Stimulated activated CD8-positive, alpha-beta memory T cell treated with anti-CD3 and anti-CD28 coated beads, Interleukin-4, amount 100 ng/mL, for 1 hour (primary cell): ENCODE measurements around the gene OR7C1.
"Not testable (repeated sequence)": the region's sequence is repeated elsewhere in the genome, so short reads cannot be mapped to it uniquely, and the experiment has no call there.

Experiments
- DNase-seq, 2 donors: peaks; one replicate each; pipeline ENCODE4 v3.0.0-alpha.2; 2020; ENCODE audit warnings: low read depth in 2 of 2, low spot score in 1 of 2

OR7C1 gene

GRCh38 chr19:14768001-14768400 lies 67.0 kb downstream of the OR7C1 start:
- DNase-seq = no peak

- DNase-seq = no peak
These were observed 67.5 kb downstream of the OR7C1 start for GRCh38 chr19:14767466-14767971.

DNA sequence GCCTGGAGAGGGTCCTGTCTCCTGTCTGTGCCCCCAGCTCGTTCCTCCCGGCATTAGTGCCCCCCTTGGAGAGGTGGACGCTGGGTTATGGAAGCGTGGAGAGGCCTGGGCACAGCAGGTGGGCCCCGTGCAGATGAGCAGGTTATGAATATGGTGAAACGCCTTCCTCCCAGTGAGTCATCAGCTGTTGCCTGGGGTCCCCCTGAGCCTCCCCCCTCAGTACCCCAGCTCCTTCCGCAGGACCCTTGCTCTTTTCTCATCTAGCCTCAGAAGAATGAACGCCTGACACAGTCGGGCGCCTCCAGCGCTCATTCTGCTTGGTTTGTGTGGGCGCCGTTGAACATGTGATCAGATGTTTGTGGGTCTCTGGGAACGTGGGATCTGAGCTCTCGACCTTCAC lies 69.1 kb downstream of the OR7C1 start:
- not testable (repeated sequence) for DNase-seq

GRCh38 chr19:14765403-14765802 lies 69.6 kb downstream of the OR7C1 start:
- DNase-seq = not testable (repeated sequence)

GRCh38 chr19:14764401-14764800 lies 70.6 kb downstream of the OR7C1 start:
- DNase-seq = no peak

DNA sequence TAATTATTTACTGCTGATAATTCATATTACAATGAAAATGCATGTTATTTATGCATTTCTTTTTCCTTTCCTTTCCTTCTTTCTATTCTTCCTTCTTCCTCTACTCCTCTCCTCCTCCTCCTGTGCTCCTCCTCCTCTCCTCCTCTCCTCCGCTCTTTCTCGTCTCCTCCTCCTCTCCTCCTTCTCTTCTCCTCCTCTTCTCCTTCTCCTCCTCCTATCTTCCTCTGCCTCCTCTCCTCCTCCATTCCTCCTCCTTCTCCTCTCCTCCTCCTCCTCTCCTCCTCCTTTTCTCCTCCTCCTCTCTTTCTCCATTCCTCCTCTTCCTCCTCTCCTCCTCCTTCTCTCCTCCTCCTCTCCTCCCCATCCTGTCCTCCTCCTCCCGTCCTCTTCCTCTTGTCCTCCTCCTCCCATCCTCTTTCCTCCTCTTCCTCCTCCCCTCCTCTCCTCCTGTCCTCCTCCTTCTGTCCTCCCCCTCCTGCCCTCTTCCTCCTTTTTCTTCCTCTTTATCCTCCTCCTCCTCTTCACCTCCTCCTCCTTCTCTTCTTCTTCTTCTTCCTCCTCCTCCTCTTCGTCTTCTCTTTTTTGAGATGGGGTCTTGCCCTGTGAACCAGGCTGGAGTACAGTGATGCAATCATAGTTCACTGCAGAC lies 71.4 kb downstream of the OR7C1 start:
- DNase-seq = no peak

DNA sequence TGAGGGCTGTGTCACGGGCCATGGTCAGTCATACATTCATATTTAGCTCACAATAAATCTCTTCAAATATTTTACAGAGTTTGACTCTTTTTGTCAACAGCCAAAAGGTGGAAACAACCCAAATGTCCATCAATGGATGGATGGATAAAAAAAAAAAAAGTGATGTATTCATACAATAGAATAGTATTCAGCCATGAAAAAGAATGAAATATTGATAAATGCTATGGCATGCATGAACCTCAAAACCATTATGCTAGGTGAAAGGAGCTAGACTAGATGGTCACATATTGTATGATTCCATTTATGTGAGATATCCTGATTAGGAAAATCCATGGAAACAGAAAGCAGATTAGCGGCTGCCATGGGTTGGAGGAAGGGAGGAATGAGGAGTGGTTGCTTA lies 72.9 kb downstream of the OR7C1 start:
- DNase-seq = no peak

DNA sequence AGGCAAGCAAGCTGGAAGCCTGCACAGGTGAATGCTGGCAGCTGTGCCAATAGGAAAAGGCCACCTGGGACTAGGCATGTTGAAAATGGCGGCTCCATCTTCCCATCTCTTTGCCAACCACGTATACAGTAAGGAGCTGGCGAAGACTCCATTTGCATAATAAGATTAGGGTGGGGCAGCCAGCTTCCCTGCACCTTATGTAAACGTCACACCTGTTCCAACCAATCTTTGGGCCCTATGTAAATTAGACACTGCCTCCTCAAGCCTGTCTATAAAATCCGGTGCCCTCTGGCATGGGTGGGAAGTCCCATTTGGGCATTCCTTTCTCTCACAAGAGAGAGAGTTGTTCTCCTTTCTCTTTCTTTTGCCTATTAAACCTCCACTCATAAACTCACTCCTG lies 73.4 kb downstream of the OR7C1 start:
- no peak for DNase-seq

- DNase-seq = no peak
These were observed 76.2 kb downstream of the OR7C1 start for GRCh38 chr19:14758816-14759215.

- DNase-seq = no peak
These were observed 86.4 kb downstream of the OR7C1 start for GRCh38 chr19:14748601-14749000.
